HepG2 (cell line): Measurements from ENCODE around the gene COL18A1.
A peak's percentile ranks its signal among the peaks of the same experiment; 100 is the strongest.

Experiments
- ATF2 ChIP-seq: sonication (generic); formaldehyde crosslinking; IDR thresholded peaks from 2 replicates; pipeline ENCODE4 v1.4.0; 2020; ENCODE audit warnings: missing genetic modification reagents
- BRCA1 ChIP-seq: sonication (generic); formaldehyde crosslinking; IDR thresholded peaks from 2 replicates; pipeline ENCODE4 v1.4.0; 2020; ENCODE audit warnings: missing genetic modification reagents
- CTCF ChIP-seq: sonication (generic); formaldehyde crosslinking; IDR thresholded peaks from 2 replicates; pipeline ENCODE4 v1.5.0; 2020; ENCODE audit warnings: mild to moderate bottlenecking, missing genetic modification reagents, moderate library complexity
- FOXP1 ChIP-seq, 2 experiments: fragments of 450-650 bp in 1 of 2; IDR thresholded peaks; 2 replicates each; pipeline ENCODE4 v1.6.1; 2017 to 2018; ENCODE audit warnings: antibody characterized with exemption in 1 of 2
- KDM5B ChIP-seq: sonication (generic); formaldehyde crosslinking; IDR thresholded peaks from 2 replicates; pipeline ENCODE4 v1.4.0; 2020; ENCODE audit warnings: missing genetic modification reagents, mild to moderate bottlenecking, borderline replicate concordance
- POLR2A ChIP-seq, 2 experiments: IDR thresholded peaks; 2 replicates each; pipeline ENCODE4 v1.6.1; 2011; ENCODE audit warnings: low read depth in 2 of 2, low read length in 2 of 2, mild to moderate bottlenecking in 1 of 2, moderate library complexity in 1 of 2; ENCODE audit not compliant: insufficient read depth in 1 of 2
- THAP7 ChIP-seq: sonication (generic); formaldehyde crosslinking; IDR thresholded peaks from 2 replicates; pipeline ENCODE4 v1.8.1; 2023; ENCODE audit warnings: mild to moderate bottlenecking, missing genetic modification reagents
- ZFP37 ChIP-seq: sonication (generic); formaldehyde crosslinking; IDR thresholded peaks from 2 replicates; pipeline ENCODE4 v1.4.0; 2020; ENCODE audit warnings: missing genetic modification reagents, borderline replicate concordance
- ZIK1 ChIP-seq: sonication (generic); formaldehyde crosslinking; IDR thresholded peaks from 2 replicates; pipeline ENCODE4 v1.5.0; 2020; ENCODE audit warnings: mild to moderate bottlenecking, low read depth, missing genetic modification reagents, borderline replicate concordance
- ZNF121 ChIP-seq: sonication (generic); formaldehyde crosslinking; IDR thresholded peaks from 2 replicates; pipeline ENCODE4 v1.5.0; 2020; ENCODE audit warnings: mild to moderate bottlenecking, missing genetic modification reagents
- ZNF232 ChIP-seq: sonication (generic); formaldehyde crosslinking; IDR thresholded peaks from 2 replicates; pipeline ENCODE4 v1.4.0; 2020; ENCODE audit warnings: missing genetic modification reagents, borderline replicate concordance
- ZNF570 ChIP-seq: sonication (generic); formaldehyde crosslinking; IDR thresholded peaks from 2 replicates; pipeline ENCODE4 v1.4.0; 2020; ENCODE audit warnings: mild to moderate bottlenecking, missing genetic modification reagents, borderline replicate concordance
- TF ChIP-seq, protein P1 (sequence below): sonication (generic); formaldehyde crosslinking; IDR thresholded peaks from 2 replicates; pipeline ENCODE4 v1.4.0; 2020; ENCODE audit warnings: missing genetic modification reagents

- TF ChIP-seq, protein P1, sequence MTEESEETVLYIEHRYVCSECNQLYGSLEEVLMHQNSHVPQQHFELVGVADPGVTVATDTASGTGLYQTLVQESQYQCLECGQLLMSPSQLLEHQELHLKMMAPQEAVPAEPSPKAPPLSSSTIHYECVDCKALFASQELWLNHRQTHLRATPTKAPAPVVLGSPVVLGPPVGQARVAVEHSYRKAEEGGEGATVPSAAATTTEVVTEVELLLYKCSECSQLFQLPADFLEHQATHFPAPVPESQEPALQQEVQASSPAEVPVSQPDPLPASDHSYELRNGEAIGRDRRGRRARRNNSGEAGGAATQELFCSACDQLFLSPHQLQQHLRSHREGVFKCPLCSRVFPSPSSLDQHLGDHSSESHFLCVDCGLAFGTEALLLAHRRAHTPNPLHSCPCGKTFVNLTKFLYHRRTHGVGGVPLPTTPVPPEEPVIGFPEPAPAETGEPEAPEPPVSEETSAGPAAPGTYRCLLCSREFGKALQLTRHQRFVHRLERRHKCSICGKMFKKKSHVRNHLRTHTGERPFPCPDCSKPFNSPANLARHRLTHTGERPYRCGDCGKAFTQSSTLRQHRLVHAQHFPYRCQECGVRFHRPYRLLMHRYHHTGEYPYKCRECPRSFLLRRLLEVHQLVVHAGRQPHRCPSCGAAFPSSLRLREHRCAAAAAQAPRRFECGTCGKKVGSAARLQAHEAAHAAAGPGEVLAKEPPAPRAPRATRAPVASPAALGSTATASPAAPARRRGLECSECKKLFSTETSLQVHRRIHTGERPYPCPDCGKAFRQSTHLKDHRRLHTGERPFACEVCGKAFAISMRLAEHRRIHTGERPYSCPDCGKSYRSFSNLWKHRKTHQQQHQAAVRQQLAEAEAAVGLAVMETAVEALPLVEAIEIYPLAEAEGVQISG (CRISPR knock-in tag), result peak; percentile 61
- TF ChIP-seq THAP7 (peak; percentile 83; the same call in 1 of the 2 replicates), ZNF232 (CRISPR knock-in tag) (peak; percentile 63; the same call in 1 of the 2 replicates), ZNF570 (CRISPR knock-in tag) (no peak), ZIK1 (CRISPR knock-in tag) (0 out of 2 replicates have a peak, but pooled peaks have one; percentile 39), BRCA1 (CRISPR knock-in tag) (0 out of 2 replicates have a peak, but pooled peaks have one; percentile 48), CTCF (peak; percentile 97), POLR2A (IDR thresholded peaks at IDR 0.05; ENCODE audit: insufficient read depth in 1 of 2, low read depth in 2 of 2, low read length in 2 of 2) (peak in 1 of 2 experiments; percentile 46; a peak in 2 of 4 replicates), ATF2 (CRISPR knock-in tag) (peak; percentile 87; the same call in 1 of the 2 replicates), KDM5B (CRISPR knock-in tag) (peak; percentile 94), ZFP37 (CRISPR knock-in tag) (peak; percentile 85), FOXP1 (IDR thresholded peaks at IDR 0.05) (no peak), FOXP1 (CRISPR knock-in tag; IDR thresholded peaks at IDR 0.05) (no peak), ZNF121 (CRISPR knock-in tag) (peak; percentile 63; the same call in 1 of the 2 replicates)
Measured at GRCh38 chr21:45555557-45556301, 150.8 kb downstream of the COL18A1 start.
